Measurements from ENCODE around the gene NR3C2. TPM values are rescaled to one million over a fixed set of nuclear protein-coding genes. Genes with fewer than 3 reads are reported as not detected.

The NR3C2 gene
- total RNA-seq (2014; rRNA removed; shearing (Covaris generic)) (2.7 and 5.2 TPM in 2 replicates), total RNA-seq (2022) (2.0 and 2.4 TPM in 2 replicates), Bru-seq, nascent RNA (percentile 37 among the genes with signal in this experiment), BruChase-seq, experiment 1, labeled RNA remaining after a 6-hour chase (percentile 28 among the genes with signal in this experiment), BruChase-seq, experiment 2, labeled RNA remaining after a 2-hour chase (percentile 31 among the genes with signal in this experiment)
- long read RNA-seq, partial matches to known transcripts: 1 of 2 reads
- long read RNA-seq, other reads (novel, unspliced or antisense): 1 of 2 reads

DNA sequence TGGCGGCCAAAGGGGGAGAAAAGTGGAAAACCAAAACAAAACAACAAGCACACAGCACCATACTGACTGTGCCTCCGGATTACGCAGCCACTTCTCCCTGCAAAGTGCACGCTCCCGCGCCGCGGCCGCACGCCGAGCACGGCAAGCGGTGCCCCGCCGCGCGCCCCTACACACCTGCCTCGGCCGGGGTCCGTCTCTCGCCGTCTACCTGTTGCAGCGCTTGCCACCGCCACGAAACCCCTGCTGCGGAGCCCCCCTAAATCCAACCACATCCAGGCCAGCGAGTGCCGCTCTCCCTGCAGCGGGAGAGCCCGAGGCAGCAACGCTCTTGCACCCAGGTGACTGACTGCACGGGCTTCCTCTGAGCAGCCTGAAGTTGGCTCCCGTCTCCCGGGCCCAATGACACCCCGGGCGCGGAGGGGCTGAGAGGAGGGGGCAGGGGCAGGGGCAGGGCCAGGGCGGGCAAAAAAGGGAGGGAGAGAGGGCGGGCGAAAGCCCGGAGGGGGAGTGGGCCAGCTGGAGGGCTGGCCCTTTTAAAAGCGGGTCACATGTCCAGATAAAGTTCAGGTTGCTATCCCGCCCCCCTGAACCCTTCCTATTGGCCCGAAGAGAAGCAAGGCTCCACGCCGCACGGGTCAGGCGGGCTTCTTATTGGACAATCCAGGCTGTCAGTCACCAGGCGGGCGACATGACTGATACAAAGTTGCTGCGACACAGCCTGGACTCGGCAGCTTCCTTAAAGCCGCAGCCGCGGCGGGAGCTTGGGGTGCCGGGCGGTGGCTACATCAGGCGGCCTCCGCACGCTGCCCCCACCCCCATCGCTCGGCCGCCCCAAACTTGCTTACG, at the start of gene NR3C2:
Gene NR3C2, minus strand, starts transcription at position 429 of the 846 bp plus-strand sequence.
- Histone ChIP-seq H3K36me3 (ENCODE audit: insufficient read depth, low read length) (no peaks in the 10 kb centered on the region), H3K4me1 (ENCODE audit: insufficient read depth, low read length, poor library complexity, severe bottlenecking) (peaks cover 14% of the 10 kb centered on the region), H3K4me2 (ENCODE audit: low read length) (peak within 1 kb of the TSS; percentile 87), H2AFZ (ENCODE audit: low read length) (peak within 1 kb of the TSS; percentile 91), H4K20me1 (ENCODE audit: insufficient read depth, low read length) (no peaks in the 10 kb centered on the region), H3K9me3 (ENCODE audit: low read length) (no peaks in the 10 kb centered on the region), H3K9me2 (ENCODE audit: insufficient read depth, low read length) (no peaks in the 10 kb centered on the region), H3K4me3 (ENCODE audit: low read depth, low read length, poor library complexity, severe bottlenecking) (peak within 1 kb of the TSS; percentile 82), H3K79me2 (ENCODE audit: insufficient read depth, low read depth, low read length) (no peaks in the 10 kb centered on the region), H3K27ac (ENCODE audit: low read depth, low read length, poor library complexity, severe bottlenecking) (peak within 1 kb of the TSS; percentile 17)
- intact Hi-C loops (cut with micrococcal nuclease; ENCODE audit: unreplicated experiment): loop anchor here (2.0 to 5.0 kb wide), 3 partner anchors 385 to 760 kb away; partner anchors contain the start of gene PRMT9
- no TSS peak for BruUV-seq (replicated peaks)
- POLR2A ChIA-PET: interaction anchor here (0.6 to 1.8 kb wide), 4 partner anchors 18 to 541 kb away, joined by 3 to 5 read pairs (median 4); no protein-coding TSS in a partner anchor
- DNase-seq (ENCODE audit: low spot score): peak; percentile 98
- CTCF ChIA-PET (ENCODE audit: unreplicated experiment): no interaction called here
- TF ChIP-seq, protein P1, sequence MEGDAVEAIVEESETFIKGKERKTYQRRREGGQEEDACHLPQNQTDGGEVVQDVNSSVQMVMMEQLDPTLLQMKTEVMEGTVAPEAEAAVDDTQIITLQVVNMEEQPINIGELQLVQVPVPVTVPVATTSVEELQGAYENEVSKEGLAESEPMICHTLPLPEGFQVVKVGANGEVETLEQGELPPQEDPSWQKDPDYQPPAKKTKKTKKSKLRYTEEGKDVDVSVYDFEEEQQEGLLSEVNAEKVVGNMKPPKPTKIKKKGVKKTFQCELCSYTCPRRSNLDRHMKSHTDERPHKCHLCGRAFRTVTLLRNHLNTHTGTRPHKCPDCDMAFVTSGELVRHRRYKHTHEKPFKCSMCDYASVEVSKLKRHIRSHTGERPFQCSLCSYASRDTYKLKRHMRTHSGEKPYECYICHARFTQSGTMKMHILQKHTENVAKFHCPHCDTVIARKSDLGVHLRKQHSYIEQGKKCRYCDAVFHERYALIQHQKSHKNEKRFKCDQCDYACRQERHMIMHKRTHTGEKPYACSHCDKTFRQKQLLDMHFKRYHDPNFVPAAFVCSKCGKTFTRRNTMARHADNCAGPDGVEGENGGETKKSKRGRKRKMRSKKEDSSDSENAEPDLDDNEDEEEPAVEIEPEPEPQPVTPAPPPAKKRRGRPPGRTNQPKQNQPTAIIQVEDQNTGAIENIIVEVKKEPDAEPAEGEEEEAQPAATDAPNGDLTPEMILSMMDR (conservative IDR thresholded peaks at IDR 0.05; ENCODE audit: low read length): no peak

DNA sequence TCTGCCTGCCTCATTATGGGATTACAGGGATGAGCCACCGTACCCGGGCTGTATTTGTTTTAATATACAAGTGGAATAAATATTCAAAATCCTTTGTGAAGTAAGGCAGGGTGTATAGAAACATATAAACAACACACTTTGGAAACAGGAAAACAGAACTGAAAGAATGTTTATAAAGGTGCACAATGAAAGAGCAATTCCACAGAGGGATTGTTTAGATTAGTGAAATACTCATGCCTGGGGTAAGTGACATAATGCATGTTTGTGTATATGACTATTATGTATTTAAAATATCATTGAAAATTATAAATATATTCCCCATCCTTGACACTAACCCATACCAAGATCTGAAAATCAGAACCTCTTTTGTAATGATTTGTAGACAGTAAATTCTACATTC, 45.0 kb upstream of the NR3C2 start:
- TF ChIP-seq EZH2phosphoT487 (IDR thresholded peaks at IDR 0.05; ENCODE audit: borderline replicate concordance, low read depth, low read length): no peak
- TF ChIP-seq, protein P1 (conservative IDR thresholded peaks at IDR 0.05; ENCODE audit: low read length): no peak
- no peaks in the 10 kb centered on the region for H3K79me2 ChIP-seq (ENCODE audit: insufficient read depth, low read depth, low read length)
- no peaks in the 10 kb centered on the region for H4K20me1 ChIP-seq (ENCODE audit: insufficient read depth, low read length)
- H2AFZ ChIP-seq (ENCODE audit: low read length): no peak overlapping the region
- H3K9me2 ChIP-seq (ENCODE audit: insufficient read depth, low read length): no peaks in the 10 kb centered on the region
- intact Hi-C loops (cut with micrococcal nuclease; ENCODE audit: unreplicated experiment): no loop called here
- no peak overlapping the region for H3K4me2 ChIP-seq (ENCODE audit: low read length)
- CTCF ChIA-PET (ENCODE audit: unreplicated experiment): no interaction called here
- H3K36me3 ChIP-seq (ENCODE audit: insufficient read depth, low read length): no peaks in the 10 kb centered on the region
- DNase-seq (ENCODE audit: low spot score): no peak
- no peak overlapping the region for H3K4me3 ChIP-seq (ENCODE audit: low read depth, low read length, poor library complexity, severe bottlenecking)
- no TSS peak for BruUV-seq (replicated peaks)
- H3K9me3 ChIP-seq (ENCODE audit: low read length): no peaks in the 10 kb centered on the region
- H3K27ac ChIP-seq (ENCODE audit: low read depth, low read length, poor library complexity, severe bottlenecking): no peak overlapping the region
- POLR2A ChIA-PET: no interaction called here
- H3K4me1 ChIP-seq (ENCODE audit: insufficient read depth, low read length, poor library complexity, severe bottlenecking): no peaks in the 10 kb centered on the region

Measured in OCI-LY7 (cell line).